Adrenal gland (tissue), 12 donors: ENCODE measurements around the gene TRAFD1. TPM values are rescaled to one million over a fixed set of nuclear protein-coding genes. Genes with fewer than 3 reads are reported as not detected.

Experiments used
- DNase-seq, 7 donors: peaks; one replicate each; pipeline ENCODE4 v3.0.0-alpha.2; 2019 to 2020
- H3K27ac ChIP-seq, 5 donors: fragments of 200-600 bp; sonication (generic) in 4 of 5; 1 replicate in 3 of 5; 2 replicates in 2 of 5; pipeline versions ENCODE4 v1.5.1 to v1.8.0; 2016 to 2020; ENCODE audit warnings: mild to moderate bottlenecking in 1 of 5
- H3K27me3 ChIP-seq: fragments of 200-600 bp; 2 replicates; pipeline ENCODE4 v1.8.0; 2021
- H3K36me3 ChIP-seq, 2 donors: fragments of 200-600 bp; replicated peaks in 1 of 2; 1 replicate in 1 of 2; 2 replicates in 1 of 2; pipeline versions ENCODE4 v1.5.1 to v1.8.0; 2018 to 2022
- H3K4me1 ChIP-seq, 2 donors: fragments of 200-600 bp; replicated peaks in 1 of 2; 1 replicate in 1 of 2; 2 replicates in 1 of 2; pipeline versions ENCODE4 v1.5.1 to v1.8.0; 2018 to 2021
- H3K4me3 ChIP-seq, 4 donors: fragments of 200-600 bp; sonication (generic) in 3 of 4; one replicate each; pipeline ENCODE4 v1.5.1; 2016 to 2018
- H3K9me3 ChIP-seq, 3 donors: fragments of 200-600 bp; sonication (generic) in 1 of 3; replicated peaks in 1 of 3; 1 replicate in 2 of 3; 2 replicates in 1 of 3; pipeline versions ENCODE4 v1.5.1 to v1.8.0; 2016 to 2021
- CTCF ChIP-seq, 6 experiments: fragments of 450-650 bp in 4 of 6; fragments of 200-600 bp in 2 of 6; sonication (generic) in 1 of 6; IDR thresholded peaks; 1 replicate in 5 of 6; 2 replicates in 1 of 6; pipeline versions ENCODE4 v1.5.1 to v1.8.0; 2016 to 2021; ENCODE audit warnings: antibody characterized with exemption in 6 of 6, mild to moderate bottlenecking in 2 of 6, moderate library complexity in 1 of 6
- POLR2A ChIP-seq, 2 donors: fragments of 450-650 bp; IDR thresholded peaks; one replicate each; pipeline ENCODE4 v1.6.1; 2017; ENCODE audit warnings: antibody characterized with exemption in 2 of 2, mild to moderate bottlenecking in 2 of 2, moderate library complexity in 1 of 2
- WGBS, 4 donors: extraction: QIAGEN DNeasy Blood & Tissue Kit in 2 of 4; methylation state at CpG; one replicate each; pipeline versions ENCODE4 v1.1.5 to v1.1.7; 2013 to 2017; 5-methylcytosine and 5-hydroxymethylcytosine counted together
- intact Hi-C, 2 donors: fragments of 100-400 bp; cut with DNase I; formaldehyde crosslinking; loops; one replicate each; pipeline versions ENCODE4 v1.14.1 to v1.15.0; 2022 to 2023
- polyA plus RNA-seq, 3 donors: library from polyadenylated mRNA; stranded (reverse); fragments of 200-250 nt in 2 of 3; fragments of 350-450 nt in 1 of 3; fragmentation: Illumina TruSeq in 1 of 3; extraction: RNeasy Lipid Tissue Mini Kit (QIAGEN cat#74804) in 1 of 3; gene quantifications; one replicate each; pipeline ENCODE4 v1.2.3, GENCODE V29; 2013 to 2014
- total RNA-seq, 9 donors: library from RNA; depleted of rRNA in 4 of 9; stranded (reverse); fragments of >200 nt in 4 of 9; fragments of 120-200 nt in 1 of 9; fragmentation: NEBNext Ultra II Directional in 1 of 9; extraction: Animal tissue kit (Norgen Biotek cat#: 25700) in 1 of 9; gene quantifications; one replicate each; pipeline versions ENCODE4 v1.1.0 to v1.2.4, GENCODE V29; 2013 to 2023
- donor health status: healthy with polysubstance abuse.
- donor health status: Bipolar disorder and iron deficiency.
- donor health status: DM: yes; HTN: yes; CAD: no.
- donor health status: DM: no; HTN: no; CAD: no.
- donor health status: DM: no; HTN: no; CAD: no.
- donor health status: DM: yes; HTN: yes; CAD: no.

The TRAFD1 gene
- total and polyA plus RNA-seq, 12 donors = 11.4 to 45.9 (median 28.3) TPM

DNA sequence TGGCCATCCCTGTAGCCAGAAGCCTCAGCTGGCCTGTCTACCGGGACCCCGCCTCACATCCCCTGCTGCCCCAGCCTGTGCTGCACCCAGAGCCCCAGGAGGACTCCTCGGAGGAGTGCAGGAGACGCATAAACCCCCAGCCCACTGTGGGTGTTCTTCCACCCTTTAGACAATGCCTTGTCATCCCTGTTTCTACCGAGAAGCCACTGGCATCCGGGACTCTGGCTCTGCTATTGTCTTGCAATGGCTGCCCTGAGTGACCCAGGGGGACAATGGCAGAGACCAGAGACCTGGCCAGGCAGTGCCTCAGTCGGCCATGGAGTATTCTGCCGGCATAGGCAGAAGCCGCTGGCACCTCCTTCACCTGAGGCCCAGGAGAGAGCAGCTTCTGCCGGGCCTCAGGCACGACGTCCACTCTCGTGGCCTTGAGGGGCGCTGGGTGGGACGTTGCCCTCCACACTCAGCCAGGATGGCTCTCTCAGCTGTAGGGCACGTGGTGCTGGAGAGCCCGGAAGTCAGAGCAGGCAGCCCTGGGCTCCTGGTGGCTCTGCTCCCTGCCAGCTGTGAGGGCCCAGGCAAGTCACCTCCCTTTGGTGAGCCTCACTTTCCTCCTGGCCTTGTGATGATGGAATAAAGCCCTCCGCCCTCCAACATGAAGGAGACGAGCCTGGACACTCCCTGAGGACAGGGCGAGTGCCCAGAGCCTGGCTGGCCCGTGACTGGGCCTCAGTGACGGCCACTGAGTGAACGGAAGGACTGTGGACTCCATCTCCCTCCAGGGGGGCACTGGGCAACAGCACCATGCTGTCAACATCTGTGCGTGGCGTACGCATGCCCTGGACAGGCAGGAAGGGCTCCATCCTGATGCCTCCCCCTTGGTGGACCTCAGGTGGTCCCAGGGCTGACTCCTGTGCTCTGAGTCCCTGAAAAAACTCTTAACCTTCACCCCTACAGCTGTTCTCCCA is 41.0 kb downstream of the TRAFD1 start:
- DNase-seq = no peak
- Histone ChIP-seq H3K27ac (no peak overlapping the region), H3K4me1 (no peaks in the 10 kb centered on the region), H3K27me3 (no peaks in the 10 kb centered on the region), H3K4me3 (no peak overlapping the region), H3K9me3 (no peaks in the 10 kb centered on the region), H3K36me3 (peaks cover 0 to 29% of the 10 kb centered on the region in 2 donors)
- 86 to 100% (median 91%) methylated on average over 2 to 26 of the region's 26 CpGs for WGBS, 4 donors
- TF ChIP-seq POLR2A (IDR thresholded peaks at IDR 0.05) (no peak), CTCF (IDR thresholded peaks at IDR 0.05) (no peak)
- intact Hi-C loops = no loop called here

- Histone ChIP-seq H3K36me3 (peaks cover 0 to 30% of the 10 kb centered on the region in 2 donors), H3K27ac (no peak overlapping the region), H3K27me3 (no peaks in the 10 kb centered on the region), H3K4me1 (no peaks in the 10 kb centered on the region), H3K4me3 (no peak overlapping the region), H3K9me3 (no peaks in the 10 kb centered on the region)
- TF ChIP-seq POLR2A (IDR thresholded peaks at IDR 0.05) = no peak
- TF ChIP-seq CTCF (IDR thresholded peaks at IDR 0.05) = no peak
- WGBS, 4 donors = 95 to 100% (median 98%) methylated on average over 8 to 12 of the region's 12 CpGs
- intact Hi-C loops = no loop called here
- DNase-seq = no peak
Observed at GRCh38 chr12:112167031-112167461, 41.7 kb downstream of the TRAFD1 start.

DNA sequence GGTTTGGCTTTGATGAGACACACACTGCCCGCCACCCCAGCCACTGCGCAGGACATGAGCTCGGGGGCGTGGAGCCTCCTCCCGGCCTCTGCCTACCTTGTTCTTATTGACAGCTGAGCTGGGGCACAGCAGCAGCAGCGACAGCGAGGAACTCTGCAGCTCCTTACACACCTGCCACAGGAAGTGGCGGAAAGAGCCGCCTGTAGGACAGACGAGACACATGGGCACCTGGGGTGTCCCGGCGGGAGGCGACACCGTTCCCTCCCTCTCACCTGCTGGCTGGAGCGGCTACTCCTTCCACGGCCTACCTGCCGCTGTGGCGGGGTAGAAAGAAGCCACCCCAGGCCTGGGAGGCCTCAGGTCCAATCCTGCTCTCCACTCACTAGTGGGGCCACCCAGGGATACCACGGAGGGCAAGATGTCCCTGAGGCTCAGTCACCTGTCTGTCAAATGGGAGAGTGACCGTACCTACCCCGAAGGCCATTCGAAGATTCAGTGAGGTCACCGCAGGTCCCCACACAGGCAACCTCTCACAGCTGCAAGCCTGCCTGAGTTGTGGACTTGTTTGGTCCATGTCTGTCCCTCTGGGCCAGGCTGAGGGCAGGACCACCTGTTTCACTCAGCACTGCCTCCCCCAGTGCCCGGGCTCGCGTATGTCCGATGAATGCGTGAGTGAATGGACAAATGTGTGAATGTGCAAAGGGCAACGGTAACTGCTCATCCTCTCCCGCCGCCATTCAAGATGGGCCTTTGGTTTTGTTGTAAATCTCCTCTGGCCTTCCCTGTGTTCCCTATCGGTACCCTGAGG is 42.6 kb downstream of the TRAFD1 start:
- H3K4me1 ChIP-seq = no peaks in the 10 kb centered on the region
- H3K4me3 ChIP-seq = no peak overlapping the region
- no peaks in the 10 kb centered on the region for H3K9me3 ChIP-seq
- intact Hi-C loops = no loop called here
- no peak for DNase-seq
- H3K36me3 ChIP-seq = peaks cover 0 to 30% of the 10 kb centered on the region in 2 donors
- TF ChIP-seq CTCF (IDR thresholded peaks at IDR 0.05) (no peak), POLR2A (IDR thresholded peaks at IDR 0.05) (no peak)
- H3K27me3 ChIP-seq = no peaks in the 10 kb centered on the region
- H3K27ac ChIP-seq = no peak overlapping the region
- 88 to 94% (median 91%) methylated on average over 27 to 32 of the region's 32 CpGs for WGBS, 4 donors

- intact Hi-C loops = no loop called here
- TF ChIP-seq POLR2A (IDR thresholded peaks at IDR 0.05) (no peak), CTCF (IDR thresholded peaks at IDR 0.05) (no peak)
- H3K27me3 ChIP-seq = no peaks in the 10 kb centered on the region
- no peak overlapping the region for H3K4me3 ChIP-seq
- no peak overlapping the region for H3K27ac ChIP-seq
- 88 to 100% (median 93%) methylated on average over 6 to 8 of the region's 8 CpGs for WGBS, 4 donors
- no peak for DNase-seq
- no peaks in the 10 kb centered on the region for H3K4me1 ChIP-seq
- H3K9me3 ChIP-seq = no peaks in the 10 kb centered on the region
- H3K36me3 ChIP-seq = peaks cover 0 to 26% of the 10 kb centered on the region in 2 donors
Observed at GRCh38 chr12:112168561-112168971, 43.2 kb downstream of the TRAFD1 start.
